ENCODE measurements around the gene BRIP1. TPM values are rescaled to one million over a fixed set of nuclear protein-coding genes. Genes with fewer than 3 reads are reported as not detected.

BRIP1 gene
- total RNA-seq, 1 donor from 2014 or later = 2.4 TPM

- Mint-ChIP-seq H3K9me3 (ENCODE audit: unreplicated experiment) (no peaks in the 10 kb centered on the region), H3K4me3 (ENCODE audit: unreplicated experiment) (no peak overlapping the region), H3K27ac (ENCODE audit: unreplicated experiment) (no peak overlapping the region), H3K27me3 (ENCODE audit: unreplicated experiment) (no peaks in the 10 kb centered on the region), H3K4me1 (ENCODE audit: low read depth, unreplicated experiment) (no peaks in the 10 kb centered on the region), H3K36me3 (ENCODE audit: unreplicated experiment) (no peaks in the 10 kb centered on the region)
- TF ChIP-seq, protein P1, sequence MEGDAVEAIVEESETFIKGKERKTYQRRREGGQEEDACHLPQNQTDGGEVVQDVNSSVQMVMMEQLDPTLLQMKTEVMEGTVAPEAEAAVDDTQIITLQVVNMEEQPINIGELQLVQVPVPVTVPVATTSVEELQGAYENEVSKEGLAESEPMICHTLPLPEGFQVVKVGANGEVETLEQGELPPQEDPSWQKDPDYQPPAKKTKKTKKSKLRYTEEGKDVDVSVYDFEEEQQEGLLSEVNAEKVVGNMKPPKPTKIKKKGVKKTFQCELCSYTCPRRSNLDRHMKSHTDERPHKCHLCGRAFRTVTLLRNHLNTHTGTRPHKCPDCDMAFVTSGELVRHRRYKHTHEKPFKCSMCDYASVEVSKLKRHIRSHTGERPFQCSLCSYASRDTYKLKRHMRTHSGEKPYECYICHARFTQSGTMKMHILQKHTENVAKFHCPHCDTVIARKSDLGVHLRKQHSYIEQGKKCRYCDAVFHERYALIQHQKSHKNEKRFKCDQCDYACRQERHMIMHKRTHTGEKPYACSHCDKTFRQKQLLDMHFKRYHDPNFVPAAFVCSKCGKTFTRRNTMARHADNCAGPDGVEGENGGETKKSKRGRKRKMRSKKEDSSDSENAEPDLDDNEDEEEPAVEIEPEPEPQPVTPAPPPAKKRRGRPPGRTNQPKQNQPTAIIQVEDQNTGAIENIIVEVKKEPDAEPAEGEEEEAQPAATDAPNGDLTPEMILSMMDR (IDR thresholded peaks at IDR 0.05; ENCODE audit: partially characterized antibody, unreplicated experiment) = no peak
- DNase-seq = no peak
Observed at GRCh38 chr17:61794792-61795191, 68.5 kb downstream of the BRIP1 start.

DNA sequence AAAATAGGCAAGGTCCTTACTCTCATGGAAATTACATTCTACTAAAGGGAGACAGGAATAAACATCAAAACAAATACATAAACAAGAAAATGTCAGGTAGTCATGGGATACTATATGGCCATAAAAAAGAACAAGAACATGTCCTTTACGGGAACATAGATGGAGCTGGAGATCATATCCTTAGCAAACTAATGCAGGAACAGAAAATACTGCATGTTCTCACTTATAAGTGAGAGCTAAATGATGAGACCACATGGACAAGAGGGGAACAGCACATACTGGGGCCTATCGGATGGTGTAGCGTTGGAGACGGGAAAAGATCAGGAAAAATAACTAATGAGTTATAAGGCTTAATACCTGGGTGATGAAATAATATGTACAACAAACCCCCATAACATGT lies 69.1 kb downstream of the BRIP1 start:
- TF ChIP-seq, protein P1 (IDR thresholded peaks at IDR 0.05; ENCODE audit: partially characterized antibody, unreplicated experiment) = no peak
- Mint-ChIP-seq H3K27me3 (ENCODE audit: unreplicated experiment) (no peaks in the 10 kb centered on the region), H3K4me3 (ENCODE audit: unreplicated experiment) (no peak overlapping the region), H3K4me1 (ENCODE audit: low read depth, unreplicated experiment) (no peaks in the 10 kb centered on the region), H3K27ac (ENCODE audit: unreplicated experiment) (no peak overlapping the region), H3K9me3 (ENCODE audit: unreplicated experiment) (no peaks in the 10 kb centered on the region), H3K36me3 (ENCODE audit: unreplicated experiment) (no peaks in the 10 kb centered on the region)
- no peak for DNase-seq

GRCh38 chr17:61793565-61793964 lies 69.8 kb downstream of the BRIP1 start:
- no peak for DNase-seq
- no peaks in the 10 kb centered on the region for H3K27me3 Mint-ChIP-seq (ENCODE audit: unreplicated experiment)

GRCh38 chr17:61789872-61790271 lies 73.5 kb downstream of the BRIP1 start:
- TF ChIP-seq, protein P1 (IDR thresholded peaks at IDR 0.05; ENCODE audit: partially characterized antibody, unreplicated experiment) = no peak
- DNase-seq = no peak
- Mint-ChIP-seq H3K4me3 (ENCODE audit: unreplicated experiment) (no peak overlapping the region), H3K27me3 (ENCODE audit: unreplicated experiment) (no peaks in the 10 kb centered on the region), H3K4me1 (ENCODE audit: low read depth, unreplicated experiment) (no peaks in the 10 kb centered on the region), H3K9me3 (ENCODE audit: unreplicated experiment) (no peaks in the 10 kb centered on the region), H3K36me3 (ENCODE audit: unreplicated experiment) (no peaks in the 10 kb centered on the region), H3K27ac (ENCODE audit: unreplicated experiment) (no peak overlapping the region)

More at GRCh38 chr17:61793565-61793964, 69.8 kb downstream of the BRIP1 start:
- TF ChIP-seq, protein P1 (IDR thresholded peaks at IDR 0.05; ENCODE audit: partially characterized antibody, unreplicated experiment) = no peak
- no peaks in the 10 kb centered on the region for H3K36me3 Mint-ChIP-seq (ENCODE audit: unreplicated experiment)
- H3K9me3 Mint-ChIP-seq (ENCODE audit: unreplicated experiment) = no peaks in the 10 kb centered on the region
- no peaks in the 10 kb centered on the region for H3K4me1 Mint-ChIP-seq (ENCODE audit: low read depth, unreplicated experiment)
- no peak overlapping the region for H3K4me3 Mint-ChIP-seq (ENCODE audit: unreplicated experiment)
- no peak overlapping the region for H3K27ac Mint-ChIP-seq (ENCODE audit: unreplicated experiment)

DNA sequence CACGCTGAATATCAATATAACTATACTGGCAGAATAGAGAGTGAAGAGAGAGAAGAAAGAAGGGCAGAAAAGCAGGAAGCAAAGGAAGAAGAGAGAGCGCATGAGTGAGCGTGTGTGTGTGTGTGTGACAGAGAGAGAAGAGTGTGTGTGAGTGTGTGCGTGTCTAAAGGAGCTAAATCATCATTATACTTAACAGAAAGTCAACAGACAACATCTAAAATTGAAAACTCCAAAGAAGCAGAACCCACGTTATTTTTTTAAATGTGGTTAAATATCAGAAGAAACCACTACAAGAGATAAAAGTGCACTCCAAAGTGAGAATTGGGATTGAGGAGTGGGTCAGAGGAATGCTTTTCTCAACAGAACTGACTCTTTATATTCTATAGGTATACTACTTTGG lies 77.2 kb downstream of the BRIP1 start:
- TF ChIP-seq, protein P1 (IDR thresholded peaks at IDR 0.05; ENCODE audit: partially characterized antibody, unreplicated experiment) = no peak
- Mint-ChIP-seq H3K4me1 (ENCODE audit: low read depth, unreplicated experiment) (no peaks in the 10 kb centered on the region), H3K9me3 (ENCODE audit: unreplicated experiment) (no peaks in the 10 kb centered on the region), H3K27ac (ENCODE audit: unreplicated experiment) (no peak overlapping the region), H3K27me3 (ENCODE audit: unreplicated experiment) (no peaks in the 10 kb centered on the region), H3K36me3 (ENCODE audit: unreplicated experiment) (no peaks in the 10 kb centered on the region), H3K4me3 (ENCODE audit: unreplicated experiment) (no peak overlapping the region)
- no peak for DNase-seq

Measured in glutamatergic neuron (in vitro differentiated cells).